GM12875 (cell line): ENCODE data around the gene PLA2G5.
"Not testable (repeated sequence)": the region's sequence is repeated elsewhere in the genome, so short reads cannot be mapped to it uniquely, and the experiment has no call there.

Source experiments
- H3K4me3 ChIP-seq: one replicate; pipeline ENCODE4 v1.5.1; 2011; ENCODE audit warnings: low read depth, low read length, control low read depth
- TF ChIP-seq, protein P1 (sequence below): IDR thresholded peaks from 2 replicates; pipeline ENCODE4 v1.5.1; 2011; ENCODE audit warnings: low read depth, mild to moderate bottlenecking, control low read depth, inconsistent platforms, low read length, moderate library complexity, borderline replicate concordance; ENCODE audit not compliant: insufficient read depth

Gene PLA2G5

DNA sequence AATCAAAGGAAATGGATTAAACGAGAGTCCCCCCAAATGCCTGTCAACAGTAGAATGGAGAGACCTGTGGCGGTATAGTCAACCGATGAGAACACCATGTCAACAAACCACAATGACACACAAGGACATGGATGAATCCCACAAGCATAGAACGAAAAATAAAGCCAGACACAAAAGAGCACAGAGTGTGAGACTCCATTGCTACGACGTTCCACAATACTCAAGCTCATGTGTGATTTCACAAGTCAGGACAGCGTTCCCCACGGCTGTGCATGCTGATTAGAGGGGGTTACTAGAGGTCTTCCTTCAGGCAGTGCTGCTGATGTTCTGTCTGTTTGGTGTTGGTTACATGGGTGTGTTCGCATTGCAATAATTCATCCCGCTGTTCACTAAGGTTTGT, 55.1 kb downstream of the PLA2G5 start:
- no peak overlapping the region for H3K4me3 ChIP-seq
- TF ChIP-seq, protein P1, sequence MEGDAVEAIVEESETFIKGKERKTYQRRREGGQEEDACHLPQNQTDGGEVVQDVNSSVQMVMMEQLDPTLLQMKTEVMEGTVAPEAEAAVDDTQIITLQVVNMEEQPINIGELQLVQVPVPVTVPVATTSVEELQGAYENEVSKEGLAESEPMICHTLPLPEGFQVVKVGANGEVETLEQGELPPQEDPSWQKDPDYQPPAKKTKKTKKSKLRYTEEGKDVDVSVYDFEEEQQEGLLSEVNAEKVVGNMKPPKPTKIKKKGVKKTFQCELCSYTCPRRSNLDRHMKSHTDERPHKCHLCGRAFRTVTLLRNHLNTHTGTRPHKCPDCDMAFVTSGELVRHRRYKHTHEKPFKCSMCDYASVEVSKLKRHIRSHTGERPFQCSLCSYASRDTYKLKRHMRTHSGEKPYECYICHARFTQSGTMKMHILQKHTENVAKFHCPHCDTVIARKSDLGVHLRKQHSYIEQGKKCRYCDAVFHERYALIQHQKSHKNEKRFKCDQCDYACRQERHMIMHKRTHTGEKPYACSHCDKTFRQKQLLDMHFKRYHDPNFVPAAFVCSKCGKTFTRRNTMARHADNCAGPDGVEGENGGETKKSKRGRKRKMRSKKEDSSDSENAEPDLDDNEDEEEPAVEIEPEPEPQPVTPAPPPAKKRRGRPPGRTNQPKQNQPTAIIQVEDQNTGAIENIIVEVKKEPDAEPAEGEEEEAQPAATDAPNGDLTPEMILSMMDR, result no peak

DNA sequence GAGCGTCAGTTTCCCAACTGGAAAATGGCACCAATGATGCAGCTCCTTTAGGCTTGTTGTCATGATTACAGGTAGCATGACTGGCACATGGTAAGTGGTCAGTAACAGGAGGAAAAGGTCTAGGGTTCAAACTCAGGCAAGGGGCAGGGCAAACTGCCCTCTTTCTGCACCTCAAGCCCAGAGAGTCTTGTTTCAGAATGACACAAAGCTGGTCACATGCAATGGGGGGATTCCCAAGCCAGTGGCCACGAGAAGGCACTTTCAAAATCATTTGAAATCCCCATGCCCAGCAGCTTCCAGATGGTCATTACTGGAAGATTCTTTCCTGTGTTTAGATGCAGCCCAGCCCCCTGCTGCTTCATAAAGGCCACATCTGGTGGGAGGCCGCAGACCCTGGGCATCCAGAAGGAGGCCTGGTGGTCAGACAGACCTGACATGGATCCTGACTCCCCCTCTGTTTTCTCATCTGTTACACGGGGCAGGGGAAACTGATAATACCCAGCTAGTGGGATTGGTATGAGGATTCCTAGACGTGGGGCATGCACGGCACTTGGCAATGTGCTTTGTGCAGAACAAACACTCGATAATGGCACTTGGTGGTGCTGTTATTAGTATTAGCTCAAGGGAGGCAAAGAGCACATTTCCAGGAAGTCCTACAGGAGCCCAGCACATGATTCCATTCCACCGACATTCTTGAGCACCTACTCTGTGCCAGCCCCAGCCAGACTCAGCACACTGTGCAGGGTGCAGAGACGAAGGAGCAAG, 56.2 kb downstream of the PLA2G5 start:
- TF ChIP-seq, protein P1, result no peak
- no peak overlapping the region for H3K4me3 ChIP-seq

DNA sequence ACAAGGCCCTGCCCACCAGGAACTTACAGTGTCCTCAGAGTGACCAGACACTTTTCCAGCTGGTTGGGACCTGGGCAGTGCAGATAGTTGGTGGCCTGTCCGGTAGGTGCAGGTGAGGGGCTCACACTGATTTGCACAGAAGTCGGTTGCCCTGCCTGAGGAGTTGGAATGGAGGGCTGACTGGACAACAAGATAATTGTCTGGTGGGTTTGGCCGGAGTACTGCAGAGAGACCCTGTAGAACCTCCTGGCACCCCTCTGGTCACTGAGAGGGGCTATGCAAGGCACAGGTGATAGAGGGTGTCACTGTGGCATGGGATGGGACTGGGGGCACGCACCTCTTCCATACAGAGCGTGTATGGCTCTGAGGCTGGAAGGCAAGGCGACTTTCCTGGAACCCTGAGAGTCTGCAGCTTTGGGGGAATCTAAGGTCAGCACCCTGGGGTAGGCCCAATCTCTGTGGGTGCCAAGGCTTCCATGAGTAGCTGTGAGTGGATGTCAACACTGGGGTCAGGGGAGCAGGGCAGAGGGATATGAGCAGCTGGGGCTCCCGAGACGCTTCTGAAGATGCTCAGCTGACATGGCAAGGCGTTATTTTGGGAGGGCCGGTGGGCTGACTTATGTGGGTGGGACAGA, 56.9 kb downstream of the PLA2G5 start:
- TF ChIP-seq, protein P1, result no peak
- no peak overlapping the region for H3K4me3 ChIP-seq

DNA sequence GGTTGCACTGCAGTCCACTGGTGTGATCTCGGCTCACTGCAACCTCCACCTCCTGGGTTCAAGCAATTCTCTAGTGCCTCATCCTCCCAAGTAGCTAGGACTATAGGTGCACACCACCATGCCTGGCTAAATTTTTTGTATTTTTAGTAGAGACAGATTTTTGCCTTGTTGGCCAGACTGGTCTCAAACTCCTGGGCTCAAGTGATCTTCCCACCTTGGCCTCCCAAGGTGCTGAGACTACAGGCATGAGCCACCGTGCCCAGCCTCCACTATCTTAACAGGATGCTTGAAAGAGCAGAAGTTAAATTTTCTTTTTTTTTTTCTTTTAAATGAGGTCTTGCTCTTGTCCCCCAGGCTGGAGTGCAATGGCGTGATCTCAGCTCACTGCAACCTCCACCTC, 60.5 kb downstream of the PLA2G5 start:
- not testable (repeated sequence) for H3K4me3 ChIP-seq

DNA sequence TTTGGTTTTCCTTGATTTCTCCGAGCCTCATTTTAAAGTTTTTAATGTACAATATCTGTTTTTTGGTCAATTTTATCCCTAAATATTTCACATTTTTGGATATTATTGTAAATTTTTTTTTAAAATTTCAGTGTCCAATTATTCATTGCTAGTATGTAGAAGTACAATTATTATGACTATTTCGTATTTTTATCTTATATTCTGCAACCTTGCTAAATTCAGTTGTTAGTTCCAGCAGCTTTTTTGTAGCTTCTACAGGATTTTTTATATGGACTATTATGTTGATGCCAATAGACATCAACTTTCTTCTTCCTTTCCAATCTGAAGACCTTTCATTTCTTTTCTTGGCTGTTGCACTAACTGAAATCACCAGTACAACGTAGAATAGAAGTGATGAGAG, 65.0 kb downstream of the PLA2G5 start:
- H3K4me3 ChIP-seq, result no peak overlapping the region
- TF ChIP-seq, protein P1, result no peak

DNA sequence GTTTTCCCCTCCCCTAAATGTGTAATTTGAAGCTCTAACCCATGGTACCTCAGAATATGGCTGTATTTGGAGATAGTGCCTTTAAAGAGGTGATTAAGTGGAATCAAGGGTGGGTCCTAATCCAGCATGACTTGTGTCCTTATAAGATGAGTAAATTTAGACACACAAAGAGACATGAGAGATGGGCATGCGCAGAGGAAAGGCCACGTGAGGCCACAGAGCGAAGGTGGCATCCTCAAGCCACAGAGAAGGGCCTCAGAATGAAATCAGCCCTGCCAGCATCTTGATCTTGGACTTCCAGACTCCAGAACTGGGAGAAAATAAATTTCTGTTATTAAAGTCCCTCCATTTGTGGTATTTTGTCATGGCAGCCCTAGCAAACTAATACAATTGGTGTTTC, 66.3 kb downstream of the PLA2G5 start:
- no peak overlapping the region for H3K4me3 ChIP-seq
- TF ChIP-seq, protein P1, result no peak

DNA sequence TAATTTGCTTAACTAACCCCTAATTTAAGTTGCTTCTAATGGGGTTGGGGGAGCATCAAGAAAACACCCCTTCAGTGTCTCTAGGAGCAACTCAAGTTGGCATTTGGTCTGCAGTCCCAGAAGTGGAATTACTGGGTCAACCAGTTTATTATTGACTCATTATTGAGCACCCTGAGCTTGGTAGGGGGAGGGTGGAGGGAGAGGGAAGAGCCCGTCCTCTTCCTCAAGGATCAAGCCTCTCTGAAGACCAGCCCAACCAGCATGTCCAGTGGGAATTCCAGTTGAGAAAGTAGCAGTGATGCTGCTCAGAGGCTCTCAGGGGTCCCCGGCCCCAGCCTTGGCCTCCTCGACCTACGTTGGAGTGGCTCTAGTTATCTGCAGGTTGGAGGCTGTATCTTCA, 67.1 kb downstream of the PLA2G5 start:
- no peak overlapping the region for H3K4me3 ChIP-seq
- TF ChIP-seq, protein P1, result no peak
